ENCODE data around the gene PLEKHB1. TPM values are rescaled to one million over a fixed set of nuclear protein-coding genes. Genes with fewer than 3 reads are reported as not detected.

Gene PLEKHB1
- total and polyA plus RNA-seq, 5 experiments from 2014 or later = 79.1 to 155 (median 103) TPM

Other genes with a start within 250 kb of the PLEKHB1 start
- gene FAM168A, start 48.5 kb upstream of the PLEKHB1 start, total RNA-seq = 10 to 100 TPM; 19.6 to 21.7 TPM
- gene FAM168A, start 48.5 kb upstream of the PLEKHB1 start, polyA plus RNA-seq = 1 to 10 TPM; 2.6 to 5.0 (median 2.7) TPM
- 10 to 100 TPM; 82.8 to 88.5 TPM for gene RAB6A, start 114.5 kb downstream of the PLEKHB1 start, total RNA-seq
- 10 to 100 TPM; 79.3 to 94.3 (median 92.6) TPM for gene RAB6A, start 114.5 kb downstream of the PLEKHB1 start, polyA plus RNA-seq
- gene MRPL48, start 141.3 kb downstream of the PLEKHB1 start, total RNA-seq = 10 to 100 TPM; 26.6 to 28.6 TPM
- gene MRPL48, start 141.3 kb downstream of the PLEKHB1 start, polyA plus RNA-seq = 10 to 100 TPM; 73.9 to 85.2 (median 74.6) TPM
- gene COA4, start 230.3 kb downstream of the PLEKHB1 start, total RNA-seq = 10 to 100 TPM; 62.4 to 77.3 TPM
- gene COA4, start 230.3 kb downstream of the PLEKHB1 start, polyA plus RNA-seq = 10 to 100 TPM; 48.1 to 66.8 (median 61.4) TPM
- 10 to 100 TPM; 20.4 to 24.6 TPM for gene PAAF1, start 230.4 kb downstream of the PLEKHB1 start, total RNA-seq
- 10 to 100 TPM; 17.7 to 30.4 (median 23.9) TPM for gene PAAF1, start 230.4 kb downstream of the PLEKHB1 start, polyA plus RNA-seq